H7 (cell line): Measurements from ENCODE around the gene FBXO30. TPM values are rescaled to one million over a fixed set of nuclear protein-coding genes. Genes with fewer than 3 reads are reported as not detected.

ENCODE experiments used
- DNase-seq: peaks from one replicate; pipeline ENCODE4 v3.0.0; 2012
- H3K27me3 ChIP-seq: 2 replicates; pipeline ENCODE4 v1.6.0; 2011; ENCODE audit warnings: mild to moderate bottlenecking, low read length; ENCODE audit not compliant: control insufficient read depth, insufficient read depth
- H3K36me3 ChIP-seq: replicated peaks from 2 replicates; pipeline ENCODE4 v1.5.1; 2011; ENCODE audit warnings: low read length; ENCODE audit not compliant: control insufficient read depth, insufficient read depth
- H3K4me3 ChIP-seq: 2 replicates; pipeline ENCODE4 v1.5.1; 2011; ENCODE audit warnings: low read depth, mild to moderate bottlenecking, control low read depth, low read length, moderate library complexity; ENCODE audit not compliant: insufficient read depth
- total RNA-seq: library from RNA; depleted of rRNA; stranded (reverse); fragments of >200 nt; shearing (Covaris generic); gene quantifications from 2 replicates; pipeline ENCODE4 v1.2.3, GENCODE V29; 2014

The FBXO30 gene
- total RNA-seq, 1 experiment from 2014 or later, result 8.3 TPM

DNA sequence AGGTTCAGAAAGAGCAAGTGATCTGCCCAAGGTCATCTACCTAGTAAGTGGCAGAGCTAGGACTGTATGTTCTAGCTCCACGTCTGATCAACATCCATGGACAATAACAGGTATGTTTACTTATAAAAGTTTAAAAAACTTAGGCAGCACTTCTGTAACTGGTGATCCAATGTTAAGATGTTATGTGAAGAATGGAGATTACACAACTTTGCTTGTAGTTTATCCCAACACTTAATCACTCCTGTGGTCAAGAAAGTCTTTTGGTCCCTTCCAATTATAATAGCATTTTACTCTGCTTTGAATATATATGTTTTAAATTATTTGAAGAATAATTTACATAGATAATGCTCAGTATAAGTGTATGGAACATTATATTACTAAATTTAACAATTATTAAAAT is 4.8 kb downstream of the FBXO30 start:
- no peaks in the 10 kb centered on the region for H3K27me3 ChIP-seq
- H3K4me3 ChIP-seq, result no peak overlapping the region
- H3K36me3 ChIP-seq, result peaks cover 4% of the 10 kb centered on the region
- no peak for DNase-seq

DNA sequence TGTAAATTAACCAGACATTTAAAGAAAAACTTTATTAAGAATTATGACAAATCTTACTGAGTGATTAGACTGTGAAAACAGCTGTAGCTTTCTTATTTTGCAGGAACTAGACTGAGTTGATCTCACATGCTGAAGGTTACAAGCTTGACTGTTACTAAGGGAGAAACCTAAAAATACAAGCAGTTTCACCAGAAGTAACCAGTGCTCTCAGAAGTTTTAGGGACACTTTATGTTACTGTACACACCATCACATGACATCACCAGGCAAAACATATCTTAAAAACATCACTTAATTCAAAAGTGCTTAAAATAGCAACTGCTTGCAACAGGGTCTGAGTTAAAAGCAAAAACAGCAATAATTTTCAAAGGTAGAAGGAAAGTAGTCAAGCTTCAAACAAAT is 5.4 kb downstream of the FBXO30 start:
- Histone ChIP-seq H3K27me3 (no peaks in the 10 kb centered on the region), H3K36me3 (peaks cover 5% of the 10 kb centered on the region), H3K4me3 (no peak overlapping the region)
- no peak for DNase-seq

- H3K4me3 ChIP-seq, result no peak overlapping the region
- H3K27me3 ChIP-seq, result no peaks in the 10 kb centered on the region
- DNase-seq, result no peak
- peaks cover 6% of the 10 kb centered on the region for H3K36me3 ChIP-seq
These were observed 6.4 kb downstream of the FBXO30 start for GRCh38 chr6:145808239-145808638.

- Histone ChIP-seq H3K36me3 (peaks cover 6% of the 10 kb centered on the region), H3K4me3 (no peak overlapping the region), H3K27me3 (no peaks in the 10 kb centered on the region)
- DNase-seq, result no peak
These were observed 12.5 kb downstream of the FBXO30 start for GRCh38 chr6:145802141-145802540.

DNA sequence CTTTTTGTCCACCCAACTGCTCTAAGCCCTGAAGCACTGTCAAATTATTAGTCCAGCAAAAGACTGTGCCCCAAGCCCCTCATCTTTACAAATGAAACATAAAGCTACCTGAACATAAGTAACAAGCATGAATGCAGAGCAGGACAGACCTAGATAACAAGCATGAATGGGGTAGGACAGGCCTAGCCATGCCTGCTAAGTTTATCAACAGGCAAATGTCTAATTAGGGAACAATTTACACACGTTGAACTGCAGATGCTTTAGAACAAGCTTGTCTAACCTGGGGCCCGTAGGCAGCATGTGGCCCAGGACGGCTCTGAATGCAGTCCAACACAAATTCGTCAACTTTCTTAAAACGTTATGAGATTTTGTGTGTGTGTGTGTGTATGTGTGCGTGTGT is 13.6 kb downstream of the FBXO30 start:
- no peak for DNase-seq
- Histone ChIP-seq H3K27me3 (no peaks in the 10 kb centered on the region), H3K36me3 (peaks cover 5% of the 10 kb centered on the region), H3K4me3 (no peak overlapping the region)

DNA sequence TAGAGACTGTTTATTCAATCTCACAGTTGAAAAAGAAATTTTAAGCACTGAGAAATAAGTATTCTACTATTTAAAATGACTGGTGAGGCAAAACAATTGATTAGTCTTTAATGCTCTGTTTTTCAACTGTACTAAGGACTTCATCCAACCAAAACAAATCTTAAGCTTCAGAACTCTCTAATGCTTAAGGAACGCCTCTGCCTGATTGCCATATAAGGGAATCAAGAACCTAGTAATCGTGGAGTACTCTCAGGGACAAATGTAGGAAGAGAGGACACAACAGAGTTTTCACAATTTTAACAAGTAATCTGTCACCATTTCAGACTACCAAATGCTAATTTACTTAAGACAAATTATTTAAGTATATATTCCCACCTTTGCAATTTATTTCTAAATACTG is 16.1 kb downstream of the FBXO30 start:
- Histone ChIP-seq H3K36me3 (no peaks in the 10 kb centered on the region; the same call in 1 of the 2 replicates), H3K4me3 (no peak overlapping the region), H3K27me3 (no peaks in the 10 kb centered on the region)
- no peak for DNase-seq

GRCh38 chr6:145789443-145789842 is 25.2 kb downstream of the FBXO30 start:
- Histone ChIP-seq H3K27me3 (no peaks in the 10 kb centered on the region), H3K4me3 (no peak overlapping the region), H3K36me3 (peaks cover 4% of the 10 kb centered on the region; the same call in 1 of the 2 replicates)
- DNase-seq, result no peak

- Histone ChIP-seq H3K36me3 (peaks cover 4% of the 10 kb centered on the region; the same call in 1 of the 2 replicates), H3K27me3 (no peaks in the 10 kb centered on the region), H3K4me3 (no peak overlapping the region)
- no peak for DNase-seq
These were observed 26.9 kb downstream of the FBXO30 start for GRCh38 chr6:145787688-145788087.

- H3K36me3 ChIP-seq, result 0 out of 2 replicates have a peak, but pooled peaks cover 1% of the 10 kb centered on the region
- no peak for DNase-seq
These were observed 29.9 kb downstream of the FBXO30 start for GRCh38 chr6:145784683-145785082.

GRCh38 chr6:145783796-145784195 is 30.8 kb downstream of the FBXO30 start:
- Histone ChIP-seq H3K36me3 (0 out of 2 replicates have a peak, but pooled peaks cover 1% of the 10 kb centered on the region), H3K4me3 (no peak overlapping the region), H3K27me3 (no peaks in the 10 kb centered on the region)
- no peak for DNase-seq

More at GRCh38 chr6:145784683-145785082, 29.9 kb downstream of the FBXO30 start:
- Histone ChIP-seq H3K27me3 (no peaks in the 10 kb centered on the region), H3K4me3 (no peak overlapping the region)

DNA sequence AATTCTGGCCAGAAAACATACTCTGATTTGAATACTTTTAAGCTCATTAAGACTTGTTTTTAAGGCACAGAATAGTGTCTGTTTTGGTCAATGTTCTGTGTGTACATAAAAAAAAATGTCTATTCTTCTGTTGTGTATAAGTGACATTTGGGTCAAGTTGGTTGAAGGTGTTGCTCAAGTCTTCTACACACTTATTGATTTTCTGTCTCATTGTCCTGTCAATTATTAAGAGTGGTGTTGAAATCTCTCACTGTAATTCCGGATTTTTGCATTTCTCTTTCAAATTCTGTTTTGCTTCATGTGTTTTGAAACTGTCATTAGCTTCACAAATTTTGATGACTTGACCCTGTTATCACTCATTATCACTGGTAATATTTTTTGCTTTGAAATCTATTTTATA is 41.7 kb downstream of the FBXO30 start:
- Histone ChIP-seq H3K27me3 (no peaks in the 10 kb centered on the region), H3K36me3 (no peaks in the 10 kb centered on the region), H3K4me3 (no peak overlapping the region)
- no peak for DNase-seq

GRCh38 chr6:145765449-145765848 is 49.1 kb downstream of the FBXO30 start:
- Histone ChIP-seq H3K27me3 (no peaks in the 10 kb centered on the region), H3K4me3 (no peak overlapping the region), H3K36me3 (no peaks in the 10 kb centered on the region)
- DNase-seq, result no peak

DNA sequence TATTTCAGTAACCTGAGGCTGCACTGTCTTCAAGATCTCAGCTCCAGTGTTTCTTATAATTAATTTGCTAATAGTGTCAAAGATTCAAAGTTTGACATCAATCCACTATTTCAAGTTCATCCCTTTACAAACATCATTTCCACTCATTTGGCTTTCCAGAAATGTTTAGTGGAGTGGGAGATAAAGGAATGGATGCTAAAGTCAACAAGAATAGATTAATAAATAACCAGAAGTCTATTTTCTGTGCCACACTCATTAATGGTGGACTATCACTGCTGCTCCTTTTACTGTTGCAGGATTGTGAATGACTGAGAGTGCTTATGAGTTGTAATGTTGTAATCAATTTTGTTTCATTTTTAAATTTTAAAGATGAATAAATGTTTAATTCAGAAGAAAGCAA is 50.9 kb downstream of the FBXO30 start:
- H3K4me3 ChIP-seq, result no peak overlapping the region
- no peaks in the 10 kb centered on the region for H3K27me3 ChIP-seq
- no peak for DNase-seq
- no peaks in the 10 kb centered on the region for H3K36me3 ChIP-seq

- Histone ChIP-seq H3K36me3 (no peaks in the 10 kb centered on the region), H3K4me3 (no peak overlapping the region), H3K27me3 (no peaks in the 10 kb centered on the region)
- DNase-seq, result no peak
These were observed 53.0 kb downstream of the FBXO30 start for GRCh38 chr6:145761584-145761983.

DNA sequence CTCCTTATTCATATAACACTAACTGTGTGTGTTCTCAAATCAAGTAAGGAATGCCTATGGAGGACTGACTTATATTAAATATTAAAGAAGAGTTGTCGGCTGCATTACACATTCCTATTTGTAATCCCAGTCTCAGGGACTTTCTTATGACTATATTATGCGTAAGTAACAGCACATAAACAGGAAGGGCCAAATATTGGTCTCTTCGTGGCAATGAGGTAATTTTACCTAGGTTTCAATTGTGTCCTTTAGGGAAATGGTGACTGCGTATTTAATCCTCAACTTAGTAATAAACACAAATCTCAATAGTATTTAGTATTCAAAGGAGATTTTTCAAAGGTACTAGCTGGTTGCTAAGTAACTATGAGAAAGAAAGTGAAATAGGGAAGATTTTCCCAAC is 56.5 kb downstream of the FBXO30 start:
- Histone ChIP-seq H3K4me3 (no peak overlapping the region), H3K27me3 (no peaks in the 10 kb centered on the region)
- DNase-seq, result no peak

DNA sequence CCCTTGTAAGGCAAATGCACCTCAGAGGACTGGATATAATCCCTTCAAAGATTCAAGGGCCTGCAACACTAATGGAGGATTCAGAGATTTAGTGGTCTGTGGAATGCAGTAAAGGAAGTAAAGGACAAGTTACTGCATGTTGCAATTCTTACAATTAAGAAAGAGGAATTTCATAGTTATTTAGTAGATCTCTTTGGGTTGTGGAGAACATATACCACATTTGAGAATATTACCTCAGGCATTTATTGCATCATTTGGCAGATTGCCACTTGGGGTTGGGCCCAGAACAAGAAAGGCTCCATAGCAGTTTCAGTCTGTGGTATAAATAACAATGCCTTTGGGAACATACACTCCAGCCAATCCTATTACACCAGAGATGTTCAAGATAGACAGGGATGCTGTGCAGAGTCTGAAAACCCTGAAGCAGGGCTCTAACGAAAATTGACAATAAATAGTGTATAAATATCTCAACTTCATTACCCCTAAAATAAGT is 58.4 kb downstream of the FBXO30 start:
- no peak for DNase-seq

More for the DNA sequence above, 56.5 kb downstream of the FBXO30 start:
- H3K36me3 ChIP-seq, result no peaks in the 10 kb centered on the region

More for the DNA sequence above, 58.4 kb downstream of the FBXO30 start:
- Histone ChIP-seq H3K27me3 (no peaks in the 10 kb centered on the region), H3K36me3 (no peaks in the 10 kb centered on the region), H3K4me3 (no peak overlapping the region)
